Keratinocyte (primary cell): ENCODE results near the gene ZNF423. TPM values are rescaled to one million over a fixed set of nuclear protein-coding genes. Genes with fewer than 3 reads are reported as not detected.

Experiments
- DNase-seq: peaks from one replicate; pipeline ENCODE4 v3.0.0-alpha.2; 2011; ENCODE audit warnings: low read depth, missing footprints, low spot score
- FAIRE-seq: peaks from 2 replicates; lab custom pipeline; 2011; peaks lifted over from hg19 to GRCh38; lab: Jason Lieb, UNC
- H2AFZ ChIP-seq: 2 replicates; pipeline ENCODE4 v1.6.0; 2012; ENCODE audit warnings: low read length, control low read depth, inconsistent platforms; ENCODE audit not compliant: control insufficient read depth
- H3K27ac ChIP-seq: 2 replicates; pipeline ENCODE4 v1.5.1; 2011; ENCODE audit warnings: low read length; ENCODE audit not compliant: control insufficient read depth, insufficient read depth
- H3K27me3 ChIP-seq: 3 replicates; pipeline ENCODE4 v1.6.0; 2011; ENCODE audit warnings: low read length; ENCODE audit not compliant: control insufficient read depth, insufficient read depth; ENCODE audit errors: extremely low read depth
- H3K36me3 ChIP-seq, 2 experiments: 2 replicates in 1 of 2; 3 replicates in 1 of 2; pipeline ENCODE4 v1.5.1; 2011; ENCODE audit warnings: low read length in 2 of 2, mild to moderate bottlenecking in 1 of 2; ENCODE audit not compliant: control insufficient read depth in 2 of 2, insufficient read depth in 2 of 2; ENCODE audit errors: extremely low read depth in 1 of 2
- H3K4me1 ChIP-seq: 3 replicates; pipeline ENCODE4 v1.5.1; 2011; ENCODE audit warnings: low read length; ENCODE audit not compliant: control insufficient read depth, insufficient read depth; ENCODE audit errors: extremely low read depth
- H3K4me2 ChIP-seq: 3 replicates; pipeline ENCODE4 v1.6.0; 2011; ENCODE audit warnings: low read depth, low read length; ENCODE audit not compliant: control insufficient read depth, insufficient read depth; ENCODE audit errors: extremely low read depth
- H3K4me3 ChIP-seq, 3 experiments: fragments of 200-600 bp in 1 of 3; sonication (generic) in 1 of 3; 2 replicates in 2 of 3; 3 replicates in 1 of 3; pipeline ENCODE4 v1.5.1; 2011 to 2016; ENCODE audit warnings: low read length in 3 of 3, mild to moderate bottlenecking in 3 of 3, control low read depth in 2 of 3, inconsistent platforms in 1 of 3, low read depth in 1 of 3, mixed read lengths in 1 of 3, mixed run types in 1 of 3, moderate library complexity in 1 of 3; ENCODE audit not compliant: control insufficient read depth in 2 of 3, insufficient read depth in 2 of 3; ENCODE audit errors: extremely low read depth in 1 of 3
- H3K79me2 ChIP-seq: 2 replicates; pipeline ENCODE4 v1.6.0; 2012; ENCODE audit warnings: low read length; ENCODE audit not compliant: control insufficient read depth, insufficient read depth
- H3K9ac ChIP-seq: 3 replicates; pipeline ENCODE4 v1.6.0; 2011; ENCODE audit warnings: low read length; ENCODE audit not compliant: control insufficient read depth, insufficient read depth; ENCODE audit errors: extremely low read depth
- H3K9me1 ChIP-seq: 3 replicates; pipeline ENCODE4 v1.6.0; 2011; ENCODE audit warnings: low read length; ENCODE audit not compliant: control insufficient read depth, insufficient read depth; ENCODE audit errors: extremely low read depth
- H3K9me3 ChIP-seq: 2 replicates; pipeline ENCODE4 v1.5.1; 2012; ENCODE audit warnings: low read depth, low read length; ENCODE audit not compliant: control insufficient read depth
- H4K20me1 ChIP-seq: 3 replicates; pipeline ENCODE4 v1.6.0; 2011; ENCODE audit warnings: low read length; ENCODE audit not compliant: control insufficient read depth, insufficient read depth; ENCODE audit errors: extremely low read depth
- EZH2 ChIP-seq: IDR thresholded peaks from one replicate; pipeline ENCODE4 v1.6.1; 2012; ENCODE audit warnings: inconsistent platforms, mild to moderate bottlenecking, low read length, moderate library complexity
- dilution Hi-C: fragments of 300-500 bp; cut with MboI; formaldehyde crosslinking; loops from one replicate; pipeline ENCODE4 v1.7.0; 2020; ENCODE audit warnings: low sequenced_read_pairs; ENCODE audit not compliant: extremely low pct_ligation_motif_present
- polyA plus RNA-seq, 5 experiments: library from polyadenylated mRNA; depleted of rRNA in 3 of 5; stranded (reverse) in 3 of 5; stranded (forward) in 1 of 5; unstranded in 1 of 5; fragments of >200 nt; gene quantifications; 1 replicate in 1 of 5; 2 replicates in 3 of 5; 3 replicates in 1 of 5; pipeline versions ENCODE4 v1.2.1 to v1.2.3, GENCODE V29; 2011 to 2012; ENCODE audit warnings: missing spikeins in 2 of 5, low read depth in 1 of 5, low replicate concordance in 1 of 5
- TF ChIP-seq, protein P1 (sequence below), 3 experiments: IDR thresholded peaks in 1 of 3; conservative IDR thresholded peaks in 1 of 3; optimal IDR thresholded peaks in 1 of 3; 2 replicates in 2 of 3; 3 replicates in 1 of 3; pipeline versions ENCODE3 to v1.5.1; 2011; ENCODE audit warnings: low read length in 3 of 3, mild to moderate bottlenecking in 3 of 3, moderate library complexity in 2 of 3, control low read depth in 1 of 3, inconsistent platforms in 1 of 3; ENCODE audit not compliant: insufficient read depth in 2 of 3; ENCODE audit errors: extremely low read depth in 1 of 3

ZNF423 gene
- polyA plus RNA-seq, 1 donor (not counting 4 experiments of a cell fraction or from before 2014, with no cell fraction given): 0.05 TPM

DNA sequence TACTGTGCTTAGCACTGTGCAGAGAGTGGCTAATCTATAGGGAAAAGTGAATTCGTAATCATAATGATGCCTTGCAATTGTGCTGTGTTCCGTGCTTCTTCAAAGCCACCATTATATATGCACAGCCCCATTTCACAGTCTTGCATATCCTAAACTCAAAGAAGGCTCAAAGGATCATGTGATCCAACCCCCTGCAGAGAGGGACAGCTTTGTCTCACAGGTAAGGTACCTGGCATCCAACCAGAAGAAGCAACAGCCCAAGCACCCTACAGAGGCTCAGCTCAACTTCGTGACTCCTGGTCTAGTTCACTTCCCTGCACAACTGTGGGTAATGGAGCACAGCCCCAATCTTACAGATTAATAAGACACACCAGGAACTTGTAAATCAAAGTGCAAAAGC lies 124.0 kb downstream of the ZNF423 start:
- H3K27ac ChIP-seq: no peak overlapping the region
- no peaks in the 10 kb centered on the region for H3K9me3 ChIP-seq
- H3K9ac ChIP-seq: no peak overlapping the region
- dilution Hi-C loops: no loop called here
- no peak overlapping the region for H3K4me3 ChIP-seq
- no peak for DNase-seq
- no peaks in the 10 kb centered on the region for H4K20me1 ChIP-seq
- no peak overlapping the region for H3K4me2 ChIP-seq
- TF ChIP-seq, protein P1, sequence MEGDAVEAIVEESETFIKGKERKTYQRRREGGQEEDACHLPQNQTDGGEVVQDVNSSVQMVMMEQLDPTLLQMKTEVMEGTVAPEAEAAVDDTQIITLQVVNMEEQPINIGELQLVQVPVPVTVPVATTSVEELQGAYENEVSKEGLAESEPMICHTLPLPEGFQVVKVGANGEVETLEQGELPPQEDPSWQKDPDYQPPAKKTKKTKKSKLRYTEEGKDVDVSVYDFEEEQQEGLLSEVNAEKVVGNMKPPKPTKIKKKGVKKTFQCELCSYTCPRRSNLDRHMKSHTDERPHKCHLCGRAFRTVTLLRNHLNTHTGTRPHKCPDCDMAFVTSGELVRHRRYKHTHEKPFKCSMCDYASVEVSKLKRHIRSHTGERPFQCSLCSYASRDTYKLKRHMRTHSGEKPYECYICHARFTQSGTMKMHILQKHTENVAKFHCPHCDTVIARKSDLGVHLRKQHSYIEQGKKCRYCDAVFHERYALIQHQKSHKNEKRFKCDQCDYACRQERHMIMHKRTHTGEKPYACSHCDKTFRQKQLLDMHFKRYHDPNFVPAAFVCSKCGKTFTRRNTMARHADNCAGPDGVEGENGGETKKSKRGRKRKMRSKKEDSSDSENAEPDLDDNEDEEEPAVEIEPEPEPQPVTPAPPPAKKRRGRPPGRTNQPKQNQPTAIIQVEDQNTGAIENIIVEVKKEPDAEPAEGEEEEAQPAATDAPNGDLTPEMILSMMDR (optimal IDR thresholded peaks at IDR 0.05 in 1 of 3, IDR thresholded peaks at IDR 0.05 in 1 of 3, conservative IDR thresholded peaks at IDR 0.05 in 1 of 3; ENCODE audit: extremely low read depth in 1 of 3, insufficient read depth in 2 of 3, low read length in 3 of 3): no peak
- no peak for TF ChIP-seq EZH2
- no peaks in the 10 kb centered on the region for H3K27me3 ChIP-seq
- no peaks in the 10 kb centered on the region for H3K79me2 ChIP-seq
- FAIRE-seq: no peak
- H3K4me1 ChIP-seq: no peaks in the 10 kb centered on the region
- H3K36me3 ChIP-seq: no peaks in the 10 kb centered on the region
- no peak overlapping the region for H2AFZ ChIP-seq
- no peaks in the 10 kb centered on the region for H3K9me1 ChIP-seq

DNA sequence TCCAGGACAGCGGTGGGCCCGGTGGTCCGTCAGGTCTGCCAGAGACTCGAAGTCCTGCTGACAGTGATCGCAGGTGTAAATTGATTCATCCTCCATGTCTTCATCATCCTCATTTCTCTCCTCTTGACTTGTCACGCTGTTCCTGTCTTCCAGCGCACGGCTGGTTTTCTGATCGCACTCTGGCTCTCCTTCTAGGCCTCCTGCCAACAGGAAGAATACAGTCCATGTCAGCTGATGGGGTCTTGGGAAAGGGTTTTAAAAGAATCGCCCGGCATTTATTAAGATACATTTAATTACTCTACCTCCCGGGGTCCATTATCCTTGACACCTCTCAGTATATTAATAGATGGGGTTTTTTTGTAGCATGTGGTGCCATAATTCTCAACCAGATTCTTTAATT lies 125.1 kb downstream of the ZNF423 start:
- no peak overlapping the region for H3K4me3 ChIP-seq
- no peaks in the 10 kb centered on the region for H3K9me3 ChIP-seq
- DNase-seq: no peak
- H3K4me1 ChIP-seq: no peaks in the 10 kb centered on the region
- no peaks in the 10 kb centered on the region for H3K27me3 ChIP-seq
- TF ChIP-seq, protein P1 (optimal IDR thresholded peaks at IDR 0.05 in 1 of 3, IDR thresholded peaks at IDR 0.05 in 1 of 3, conservative IDR thresholded peaks at IDR 0.05 in 1 of 3; ENCODE audit: extremely low read depth in 1 of 3, insufficient read depth in 2 of 3, low read length in 3 of 3): no peak
- TF ChIP-seq EZH2: no peak
- no peaks in the 10 kb centered on the region for H3K9me1 ChIP-seq
- no peak overlapping the region for H3K4me2 ChIP-seq
- no peak overlapping the region for H2AFZ ChIP-seq
- no peaks in the 10 kb centered on the region for H3K36me3 ChIP-seq
- no peak overlapping the region for H3K9ac ChIP-seq
- no peak for FAIRE-seq
- no peaks in the 10 kb centered on the region for H3K79me2 ChIP-seq
- dilution Hi-C loops: no loop called here
- H3K27ac ChIP-seq: no peak overlapping the region
- H4K20me1 ChIP-seq: no peaks in the 10 kb centered on the region
